K562 (cell line): ENCODE data around the gene DGLUCY. TPM values are rescaled to one million over a fixed set of nuclear protein-coding genes. Genes with fewer than 3 reads are reported as not detected.

Source experiments
- ATAC-seq: fragments of 200-7000 bp; cut with Tn5 transposase; 3 replicates; pipeline ENCODE4 v1.9.1; 2020; ENCODE audit warnings: moderate library complexity
- BruUV-seq: library from RNA; stranded (reverse); fragments of 400-500 nt; replicated peaks from 2 replicates; lab custom pipeline; 2021; lab: Mats Ljungman, UMichigan
- CTCF ChIA-PET: fragments of 300-600 bp; formaldehyde crosslinking; extraction: SDS; loops from one replicate; lab custom pipeline; 2021; ENCODE audit warnings: low intra/inter-chr PET ratio; lab: Yijun Ruan, JAX
- POLR2A ChIA-PET: fragments of 300-600, 350-650 bp; sonication (Branson Sonifier 250); formaldehyde crosslinking; extraction: SDS; loops from one replicate; lab custom pipeline; 2021; ENCODE audit warnings: antibody characterized with exemption, inconsistent platforms; lab: Yijun Ruan, JAX
- DNase-seq, 4 experiments: peaks; one replicate each; pipeline versions ENCODE4 v3.0.0 to v3.0.0-alpha.2; 2011 to 2018; ENCODE audit warnings: low spot score in 3 of 4, mixed read lengths in 3 of 4; ENCODE audit errors: extremely low read depth in 1 of 4
- FAIRE-seq: peaks from 2 replicates; lab custom pipeline; 2011; peaks lifted over from hg19 to GRCh38; lab: Jason Lieb, UNC
- H2AFZ ChIP-seq: 2 replicates; pipeline ENCODE4 v1.6.0; 2011; ENCODE audit warnings: low read depth, low read length, control low read depth, inconsistent platforms
- H3K27ac ChIP-seq: fragments of 200-600 bp; 3 replicates; pipeline ENCODE4 v1.8.0; 2011; ENCODE audit warnings: low read depth, mild to moderate bottlenecking, control low read depth, inconsistent platforms, low read length, moderate library complexity, mixed read lengths; ENCODE audit errors: extremely low read depth
- H3K27me3 ChIP-seq, 2 experiments: fragments of 300-600 bp in 1 of 2; 2 replicates in 1 of 2; 3 replicates in 1 of 2; pipeline versions ENCODE4 v1.6.0 to v1.8.0; 2011; ENCODE audit warnings: inconsistent platforms in 2 of 2, low read length in 2 of 2, mild to moderate bottlenecking in 1 of 2, mixed read lengths in 1 of 2, moderate library complexity in 1 of 2; ENCODE audit not compliant: control insufficient read depth in 2 of 2, insufficient read depth in 2 of 2
- H3K36me3 ChIP-seq: fragments of 300-600 bp; 3 replicates; pipeline ENCODE4 v1.8.0; 2011; ENCODE audit warnings: mild to moderate bottlenecking, low read length, inconsistent platforms; ENCODE audit not compliant: control insufficient read depth, insufficient read depth
- H3K4me1 ChIP-seq, 2 experiments: fragments of 200-600 bp in 1 of 2; replicated peaks in 1 of 2; 2 replicates in 1 of 2; 3 replicates in 1 of 2; pipeline versions ENCODE4 v1.5.1 to v1.8.0; 2011; ENCODE audit warnings: inconsistent platforms in 2 of 2, low read length in 2 of 2, mild to moderate bottlenecking in 1 of 2, mixed read lengths in 1 of 2, moderate library complexity in 1 of 2; ENCODE audit not compliant: control insufficient read depth in 2 of 2, insufficient read depth in 2 of 2
- H3K4me2 ChIP-seq: 2 replicates; pipeline ENCODE4 v1.6.1; 2011; ENCODE audit warnings: low read length, control low read depth, inconsistent platforms, mixed read lengths; ENCODE audit not compliant: insufficient read depth
- H3K4me3 ChIP-seq: fragments of 200-600 bp; sonication (generic), shearing (Covaris generic); 2 replicates; pipeline ENCODE4 v1.5.1; 2016; ENCODE audit warnings: control low read depth, inconsistent platforms
- H3K79me2 ChIP-seq: fragments of 200-600 bp; 3 replicates; pipeline ENCODE4 v1.8.0; 2011; ENCODE audit warnings: low read length, inconsistent platforms; ENCODE audit not compliant: control insufficient read depth, insufficient read depth
- H3K9ac ChIP-seq, 2 experiments: 2 replicates each; pipeline versions ENCODE4 v1.6.0 to v1.6.1; 2011; ENCODE audit warnings: low read depth in 2 of 2, low read length in 2 of 2, control low read depth in 1 of 2, inconsistent platforms in 1 of 2, mild to moderate bottlenecking in 1 of 2, mixed read lengths in 1 of 2; ENCODE audit not compliant: insufficient read depth in 1 of 2
- H3K9me1 ChIP-seq: one replicate; pipeline ENCODE4 v1.6.0; 2011; ENCODE audit warnings: inconsistent platforms, mild to moderate bottlenecking, low read length, moderate library complexity; ENCODE audit not compliant: control insufficient read depth, insufficient read depth
- H3K9me3 ChIP-seq: replicated peaks from 2 replicates; pipeline ENCODE4 v1.5.1; 2011; ENCODE audit warnings: low read depth, low read length, inconsistent platforms; ENCODE audit not compliant: control insufficient read depth, insufficient read depth
- H4K20me1 ChIP-seq: replicated peaks from 2 replicates; pipeline ENCODE4 v1.6.1; 2011; ENCODE audit warnings: low read length, inconsistent platforms, mixed read lengths; ENCODE audit not compliant: control insufficient read depth, insufficient read depth
- CBFA2T3 ChIP-seq: fragments of 450-650 bp; IDR thresholded peaks from 2 replicates; pipeline ENCODE4 v1.6.1; 2017
- CHD1 ChIP-seq: fragments of 200-600 bp; sonication (generic); IDR thresholded peaks from one replicate; pipeline ENCODE4 v1.6.1; 2012; ENCODE audit warnings: mild to moderate bottlenecking, moderate library complexity, low read length, inconsistent platforms
- CXXC5 ChIP-seq: fragments of 250-450 bp; sonication (Bioruptor Pico); IDR thresholded peaks from 2 replicates; pipeline ENCODE4 v1.8.0; 2022; ENCODE audit warnings: inconsistent platforms, mild to moderate bottlenecking, moderate library complexity
- POLR2AphosphoS2 ChIP-seq: IDR thresholded peaks from 2 replicates; pipeline ENCODE4 v1.6.1; 2012; ENCODE audit warnings: low read length, improper control_type of control experiment
- SAFB2 ChIP-seq: fragments of 200-400 bp; formaldehyde crosslinking; IDR thresholded peaks from 2 replicates; pipeline ENCODE4 v1.6.1; 2018; ENCODE audit warnings: borderline replicate concordance, low read length, low read depth, moderate library complexity; ENCODE audit not compliant: severe bottlenecking
- SP2 ChIP-seq: IDR thresholded peaks from 2 replicates; pipeline ENCODE4 v1.6.1; 2011; ENCODE audit warnings: mild to moderate bottlenecking, low read depth, low read length, moderate library complexity; ENCODE audit not compliant: poor library complexity, severe bottlenecking; ENCODE audit errors: extremely low read depth
- ZKSCAN3 ChIP-seq: fragments of 250-450 bp; sonication (Bioruptor Pico); IDR thresholded peaks from 2 replicates; pipeline ENCODE4 v1.4.0; 2020
- ZNF140 ChIP-seq: fragments of 250-450 bp; sonication (Bioruptor Pico); IDR thresholded peaks from 2 replicates; pipeline ENCODE4 v1.8.0; 2021; ENCODE audit warnings: moderate library complexity, mild to moderate bottlenecking, inconsistent platforms
- ZNF445 ChIP-seq: fragments of 250-450 bp; sonication (Bioruptor Pico); IDR thresholded peaks from 2 replicates; pipeline ENCODE4 v1.4.0; 2020; ENCODE audit warnings: low read depth, mild to moderate bottlenecking, moderate library complexity
- in situ Hi-C: fragments of 300-500 bp; cut with MboI; formaldehyde crosslinking; loops from 4 replicates; pipeline ENCODE4 v1.15.0; 2018; ENCODE audit warnings: inconsistent platforms, mixed read lengths
- intact Hi-C: fragments of 100-400 bp; cut with micrococcal nuclease; formaldehyde crosslinking; loops from 2 replicates; pipeline ENCODE4 v1.14.2; 2022
- polyA plus RNA-seq, 8 experiments: library from polyadenylated mRNA; depleted of rRNA in 4 of 8; stranded (reverse) in 5 of 8; unstranded in 3 of 8; fragments of >200 nt; fragmentation: Nextera tagmentation in 2 of 8; fragmentation: Illumina TruSeq in 1 of 8; extraction: Ambion mirVana in 2 of 8; extraction: Trizol in 1 of 8; gene quantifications; 2 replicates each; pipeline versions ENCODE4 v1.2.1 to v1.2.3, GENCODE V29; 2011 to 2014; ENCODE audit warnings: inconsistent platforms in 1 of 8, missing spikeins in 1 of 8
- total RNA-seq, 7 experiments: library from RNA; depleted of rRNA in 6 of 7; stranded (reverse); fragments of >200 nt in 6 of 7; fragmentation: Illumina TruSeq in 2 of 7; extraction: Trizol in 2 of 7; gene quantifications; 2 replicates each; pipeline versions ENCODE4 v1.2.1 to v1.2.3, GENCODE V29; 2011 to 2021; ENCODE audit warnings: low replicate concordance in 1 of 7
- TF ChIP-seq, protein P1 (sequence below): fragments of 250-450 bp; sonication (Bioruptor Pico); IDR thresholded peaks from 2 replicates; pipeline ENCODE4 v1.5.0; 2021; ENCODE audit warnings: mild to moderate bottlenecking, moderate library complexity
- TF ChIP-seq, protein P2 (sequence below): sonication (generic); formaldehyde crosslinking; IDR thresholded peaks from 2 replicates; pipeline ENCODE4 v1.8.1; 2023; ENCODE audit warnings: mild to moderate bottlenecking, missing genetic modification reagents
- TF ChIP-seq, protein P3 (sequence below): fragments of 450-650 bp; IDR thresholded peaks from 2 replicates; pipeline ENCODE4 v1.6.1; 2016; ENCODE audit warnings: borderline replicate concordance
- TF ChIP-seq, protein P4 (sequence below): sonication (generic); formaldehyde crosslinking; IDR thresholded peaks from 2 replicates; pipeline ENCODE4 v1.8.0; 2022; ENCODE audit warnings: missing genetic modification reagents, mild to moderate bottlenecking, borderline replicate concordance
- TF ChIP-seq, protein P5 (sequence below): sonication (generic); formaldehyde crosslinking; IDR thresholded peaks from 2 replicates; pipeline ENCODE4 v1.9.0; 2022; ENCODE audit warnings: mild to moderate bottlenecking, missing genetic modification reagents

Gene DGLUCY
- total and polyA plus RNA-seq, 9 of the 15 experiments (the other 6 are each of a cell fraction or from before 2014, with no cell fraction given), result 9.9 to 28.4 (median 21.0) TPM

DNA sequence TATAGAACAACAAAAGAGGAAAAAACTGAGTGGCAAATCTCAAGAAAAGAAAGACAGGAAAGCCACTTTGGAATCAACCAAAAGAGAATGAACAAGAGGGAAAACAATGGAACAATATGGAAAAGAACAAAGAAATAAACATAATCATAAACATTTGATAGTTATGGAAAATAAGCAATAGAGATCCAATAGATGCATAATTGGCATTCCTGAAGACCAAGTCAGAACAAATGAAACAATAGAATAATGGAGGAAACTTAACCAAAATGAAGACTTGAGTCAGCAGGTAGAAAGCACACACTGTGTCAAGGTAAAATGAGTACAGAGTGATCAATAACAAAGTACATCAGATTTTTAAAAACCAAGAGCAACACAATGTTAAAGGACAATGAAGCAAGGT, 43.3 kb upstream of the DGLUCY start:
- H3K4me1 ChIP-seq, result no peaks in the 10 kb centered on the region; a peak in 1 of 5 replicates
- H3K9ac ChIP-seq, result no peak overlapping the region
- ChIA-PET CTCF (interaction anchor here (0.6 kb wide), 1 partner anchor 50 kb away, joined by 3 read pairs; no protein-coding TSS in a partner anchor), POLR2A (no interaction called here)
- no peak overlapping the region for H3K27ac ChIP-seq
- no peaks in the 10 kb centered on the region for H3K9me3 ChIP-seq
- H3K27me3 ChIP-seq, result no peaks in the 10 kb centered on the region
- no peaks in the 10 kb centered on the region for H4K20me1 ChIP-seq
- H3K79me2 ChIP-seq, result no peaks in the 10 kb centered on the region
- H2AFZ ChIP-seq, result no peak overlapping the region
- DNase-seq, result no peak
- no peak overlapping the region for H3K4me2 ChIP-seq
- in situ Hi-C loops, result no loop called here
- H3K9me1 ChIP-seq, result no peaks in the 10 kb centered on the region
- intact Hi-C loops, result no loop called here
- H3K4me3 ChIP-seq, result no peak overlapping the region
- no peak for FAIRE-seq
- BruUV-seq, result no TSS peak
- no peaks in the 10 kb centered on the region for H3K36me3 ChIP-seq
- ATAC-seq, result no peak
- TF ChIP-seq, protein P1, sequence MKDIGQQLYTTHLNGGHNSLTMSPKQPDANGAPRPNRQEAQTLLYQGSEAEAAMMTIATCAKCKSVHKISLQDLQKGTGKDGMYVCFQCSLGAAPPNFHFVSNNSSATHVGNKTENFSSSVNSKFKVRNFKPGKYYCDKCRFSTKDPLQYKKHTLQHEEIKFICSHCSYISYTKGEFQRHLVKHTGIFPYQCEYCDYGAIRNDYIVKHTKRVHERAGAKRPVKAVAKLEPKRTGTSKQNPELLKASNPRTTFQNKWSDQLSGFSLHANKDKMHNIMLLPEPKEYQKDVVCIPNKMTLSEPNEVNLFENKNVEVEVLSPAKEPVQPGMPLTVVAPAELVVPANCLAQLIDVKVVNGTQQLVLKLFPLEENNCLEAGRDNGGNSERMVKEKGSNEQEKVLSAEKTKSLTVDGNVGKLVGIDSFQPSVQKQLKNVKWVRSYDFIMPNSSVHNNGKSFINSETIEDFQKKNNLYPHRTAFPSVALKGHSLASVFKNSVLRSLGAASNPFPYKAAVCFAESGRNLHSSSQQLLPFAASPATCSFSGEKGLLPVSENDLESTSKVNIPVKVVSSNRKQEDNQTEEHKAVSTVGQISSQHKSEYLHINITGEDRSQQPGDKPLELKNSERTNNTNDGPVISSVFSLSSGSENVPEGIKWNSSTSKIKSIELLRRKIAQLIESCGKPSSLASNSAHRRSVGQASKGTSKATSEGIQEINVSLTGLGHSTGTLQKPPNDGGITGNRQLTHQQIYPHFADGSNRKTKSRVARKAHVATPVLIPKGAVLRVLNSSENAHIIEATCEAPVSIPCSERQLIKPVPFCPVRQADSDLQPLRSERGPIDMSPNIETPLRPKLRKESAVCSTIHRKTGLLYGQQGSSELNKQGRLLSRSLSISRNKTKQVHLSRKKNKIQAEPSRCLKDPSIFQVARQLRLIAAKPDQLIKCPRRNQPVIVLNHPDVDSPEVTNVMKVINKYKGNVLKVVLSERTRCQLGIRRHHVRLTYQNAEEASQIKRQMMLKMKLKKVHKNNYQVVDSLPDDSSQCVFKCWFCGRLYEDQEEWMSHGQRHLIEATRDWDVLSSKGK, result no peak
- TF ChIP-seq, protein P2, sequence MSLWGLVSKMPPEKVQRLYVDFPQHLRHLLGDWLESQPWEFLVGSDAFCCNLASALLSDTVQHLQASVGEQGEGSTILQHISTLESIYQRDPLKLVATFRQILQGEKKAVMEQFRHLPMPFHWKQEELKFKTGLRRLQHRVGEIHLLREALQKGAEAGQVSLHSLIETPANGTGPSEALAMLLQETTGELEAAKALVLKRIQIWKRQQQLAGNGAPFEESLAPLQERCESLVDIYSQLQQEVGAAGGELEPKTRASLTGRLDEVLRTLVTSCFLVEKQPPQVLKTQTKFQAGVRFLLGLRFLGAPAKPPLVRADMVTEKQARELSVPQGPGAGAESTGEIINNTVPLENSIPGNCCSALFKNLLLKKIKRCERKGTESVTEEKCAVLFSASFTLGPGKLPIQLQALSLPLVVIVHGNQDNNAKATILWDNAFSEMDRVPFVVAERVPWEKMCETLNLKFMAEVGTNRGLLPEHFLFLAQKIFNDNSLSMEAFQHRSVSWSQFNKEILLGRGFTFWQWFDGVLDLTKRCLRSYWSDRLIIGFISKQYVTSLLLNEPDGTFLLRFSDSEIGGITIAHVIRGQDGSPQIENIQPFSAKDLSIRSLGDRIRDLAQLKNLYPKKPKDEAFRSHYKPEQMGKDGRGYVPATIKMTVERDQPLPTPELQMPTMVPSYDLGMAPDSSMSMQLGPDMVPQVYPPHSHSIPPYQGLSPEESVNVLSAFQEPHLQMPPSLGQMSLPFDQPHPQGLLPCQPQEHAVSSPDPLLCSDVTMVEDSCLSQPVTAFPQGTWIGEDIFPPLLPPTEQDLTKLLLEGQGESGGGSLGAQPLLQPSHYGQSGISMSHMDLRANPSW (CRISPR knock-in tag), result no peak
- no peak for TF ChIP-seq CHD1
- no peak for TF ChIP-seq CBFA2T3
- TF ChIP-seq, protein P3, sequence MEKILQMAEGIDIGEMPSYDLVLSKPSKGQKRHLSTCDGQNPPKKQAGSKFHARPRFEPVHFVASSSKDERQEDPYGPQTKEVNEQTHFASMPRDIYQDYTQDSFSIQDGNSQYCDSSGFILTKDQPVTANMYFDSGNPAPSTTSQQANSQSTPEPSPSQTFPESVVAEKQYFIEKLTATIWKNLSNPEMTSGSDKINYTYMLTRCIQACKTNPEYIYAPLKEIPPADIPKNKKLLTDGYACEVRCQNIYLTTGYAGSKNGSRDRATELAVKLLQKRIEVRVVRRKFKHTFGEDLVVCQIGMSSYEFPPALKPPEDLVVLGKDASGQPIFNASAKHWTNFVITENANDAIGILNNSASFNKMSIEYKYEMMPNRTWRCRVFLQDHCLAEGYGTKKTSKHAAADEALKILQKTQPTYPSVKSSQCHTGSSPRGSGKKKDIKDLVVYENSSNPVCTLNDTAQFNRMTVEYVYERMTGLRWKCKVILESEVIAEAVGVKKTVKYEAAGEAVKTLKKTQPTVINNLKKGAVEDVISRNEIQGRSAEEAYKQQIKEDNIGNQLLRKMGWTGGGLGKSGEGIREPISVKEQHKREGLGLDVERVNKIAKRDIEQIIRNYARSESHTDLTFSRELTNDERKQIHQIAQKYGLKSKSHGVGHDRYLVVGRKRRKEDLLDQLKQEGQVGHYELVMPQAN, result no peak
- TF ChIP-seq, protein P4, sequence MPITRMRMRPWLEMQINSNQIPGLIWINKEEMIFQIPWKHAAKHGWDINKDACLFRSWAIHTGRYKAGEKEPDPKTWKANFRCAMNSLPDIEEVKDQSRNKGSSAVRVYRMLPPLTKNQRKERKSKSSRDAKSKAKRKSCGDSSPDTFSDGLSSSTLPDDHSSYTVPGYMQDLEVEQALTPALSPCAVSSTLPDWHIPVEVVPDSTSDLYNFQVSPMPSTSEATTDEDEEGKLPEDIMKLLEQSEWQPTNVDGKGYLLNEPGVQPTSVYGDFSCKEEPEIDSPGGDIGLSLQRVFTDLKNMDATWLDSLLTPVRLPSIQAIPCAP (CRISPR knock-in tag), result no peak
- no peak for TF ChIP-seq ZNF445
- no peak for TF ChIP-seq CXXC5 (CRISPR knock-in tag)
- TF ChIP-seq ZKSCAN3 (CRISPR knock-in tag), result no peak
- TF ChIP-seq POLR2AphosphoS2, result no peak
- TF ChIP-seq SP2, result no peak
- TF ChIP-seq ZNF140, result no peak
- TF ChIP-seq, protein P5, sequence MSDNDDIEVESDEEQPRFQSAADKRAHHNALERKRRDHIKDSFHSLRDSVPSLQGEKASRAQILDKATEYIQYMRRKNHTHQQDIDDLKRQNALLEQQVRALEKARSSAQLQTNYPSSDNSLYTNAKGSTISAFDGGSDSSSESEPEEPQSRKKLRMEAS, result no peak
- TF ChIP-seq SAFB2, result no peak
